ENCODE data around the gene PARP14. TPM values are rescaled to one million over a fixed set of nuclear protein-coding genes. Genes with fewer than 3 reads are reported as not detected.

Gene PARP14
- total and polyA plus RNA-seq, 10 of the 15 experiments (the other 5 are each of a cell fraction or from before 2014, with no cell fraction given), result 21.6 to 189 (median 92.7) TPM

DNA sequence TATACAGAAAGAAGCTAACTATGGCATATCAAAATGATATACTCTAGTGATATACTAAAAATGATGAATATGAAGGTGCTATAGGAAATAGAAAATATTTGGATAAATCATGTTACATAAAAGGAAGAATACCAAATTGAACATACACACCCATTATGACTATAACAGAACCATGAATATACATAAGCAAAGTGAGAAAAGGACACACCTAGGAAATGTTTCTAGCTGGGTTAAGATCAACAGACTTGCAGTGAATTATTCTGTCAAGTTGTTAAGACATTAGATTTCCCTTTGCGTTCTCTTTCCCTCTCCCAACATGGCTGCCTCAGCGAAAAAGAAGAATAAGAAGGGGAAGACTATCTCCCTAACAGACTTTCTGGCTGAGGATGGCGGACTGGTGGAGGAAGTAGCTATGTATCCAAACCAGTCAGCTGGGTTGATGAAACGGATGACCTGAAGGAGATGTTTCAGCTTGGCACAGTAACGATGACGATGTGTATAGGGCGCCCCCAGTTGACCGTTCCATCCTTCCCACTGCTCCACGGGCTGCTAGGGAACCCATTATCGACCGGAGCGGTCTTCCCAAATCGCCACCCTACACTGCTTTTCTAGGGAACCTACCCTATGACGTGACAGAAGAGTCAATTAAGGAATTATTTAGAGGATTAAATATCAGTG lies 20.2 kb upstream of the PARP14 start:
- H3K27ac ChIP-seq (ENCODE audit: control insufficient read depth, insufficient read depth), result no peak overlapping the region
- intact Hi-C loops (cut with micrococcal nuclease; ENCODE audit: unreplicated experiment), result no loop called here
- H2AFZ ChIP-seq (ENCODE audit: control insufficient read depth, low read depth, low read length), result no peak overlapping the region
- H3K36me3 ChIP-seq (ENCODE audit: control insufficient read depth in 2 of 2, insufficient read depth in 2 of 2, low read length in 1 of 2), result no peaks in the 10 kb centered on the region
- H3K79me2 ChIP-seq (ENCODE audit: control insufficient read depth, insufficient read depth, low read length), result no peaks in the 10 kb centered on the region
- H3K9me3 ChIP-seq (replicated peaks; ENCODE audit: control insufficient read depth, insufficient read depth, low read length), result peaks cover 6% of the 10 kb centered on the region; the same call in 2 of the 3 replicates
- ChIA-PET SMC1A (ENCODE audit: uncharacterized antibody, unreplicated experiment) (interaction anchor here (0.7 to 1.9 kb wide), 7 partner anchors 9 to 84 kb away, joined by 3 to 9 read pairs (median 4); no protein-coding TSS in a partner anchor), CTCF (no interaction called here), POLR2A (interaction anchor here (1.1 kb wide), 1 partner anchor 60 kb away, joined by 3 read pairs; no protein-coding TSS in a partner anchor), RAD21 (ENCODE audit: unreplicated experiment) (interaction anchor here (0.9 kb wide), 2 partner anchors 14 to 33 kb away, joined by 3 to 4 read pairs; no protein-coding TSS in a partner anchor)
- no peak for DNase-seq (ENCODE audit: low read depth, low spot score)
- FAIRE-seq, result no peak
- no peak overlapping the region for H3K4me2 ChIP-seq (ENCODE audit: control insufficient read depth, insufficient read depth)
- H4K20me1 ChIP-seq (ENCODE audit: control insufficient read depth, insufficient read depth), result no peaks in the 10 kb centered on the region
- in situ Hi-C loops (cut with MboI), result no loop called here
- TF ChIP-seq TARDBP (IDR thresholded peaks at IDR 0.05; ENCODE audit: borderline replicate concordance) (no peak), ASH2L (IDR thresholded peaks at IDR 0.05; ENCODE audit: borderline replicate concordance, low read depth) (no peak), SUPT20H (IDR thresholded peaks at IDR 0.05; ENCODE audit: borderline replicate concordance, control insufficient read depth, low read depth, low read length) (no peak), TAF1 (IDR thresholded peaks at IDR 0.05; ENCODE audit: borderline replicate concordance, low read depth, low read length) (no peak), NKRF (conservative IDR thresholded peaks at IDR 0.05) (no peak), ZZZ3 (IDR thresholded peaks at IDR 0.05; ENCODE audit: control insufficient read depth, insufficient read length, low read depth) (no peak), GABPA (IDR thresholded peaks at IDR 0.05; ENCODE audit: low read depth) (no peak), RAD51 (IDR thresholded peaks at IDR 0.05) (no peak), SRF (IDR thresholded peaks at IDR 0.05; ENCODE audit: low read depth in 2 of 2, low read length in 2 of 2) (no peak)
- no peak overlapping the region for H3K4me3 ChIP-seq
- peaks cover 7% of the 10 kb centered on the region; the same call in 1 of the 2 replicates for H3K4me1 ChIP-seq (ENCODE audit: control insufficient read depth, insufficient read depth, low read length)
- 99% methylated on average over 14 of the region's 14 CpGs for WGBS (ENCODE audit: insufficient coverage, insufficient replicate concordance, low lambda C conversion rate, missing lambda C conversion rate)
- BruUV-seq (replicated peaks), result no TSS peak
- ATAC-seq, result no peak
- H3K27me3 ChIP-seq (replicated peaks in 1 of 2; ENCODE audit: control insufficient read depth in 2 of 2, insufficient read depth in 2 of 2, low read length in 1 of 2), result no peaks in the 10 kb centered on the region
- H3K9ac ChIP-seq (ENCODE audit: control insufficient read depth, insufficient read depth, low read length), result no peak overlapping the region

Data from GM12878 (cell line).